Fibroblast of mammary gland (primary cell): ENCODE data around the gene SORCS2.

ENCODE experiments used
- DNase-seq: peaks from one replicate; pipeline ENCODE4 v3.0.0-alpha.2; 2010; ENCODE audit warnings: low read depth
- H3K4me3 ChIP-seq: 2 replicates; pipeline ENCODE4 v1.5.1; 2011; ENCODE audit warnings: low read depth, mild to moderate bottlenecking, low read length, moderate library complexity; ENCODE audit not compliant: control insufficient read depth
- CTCF ChIP-seq: conservative IDR thresholded peaks from 2 replicates; pipeline ENCODE4 v1.5.1; 2011; ENCODE audit warnings: low read depth, low read length, inconsistent platforms; ENCODE audit not compliant: control insufficient read depth, insufficient read depth

The SORCS2 gene

DNA sequence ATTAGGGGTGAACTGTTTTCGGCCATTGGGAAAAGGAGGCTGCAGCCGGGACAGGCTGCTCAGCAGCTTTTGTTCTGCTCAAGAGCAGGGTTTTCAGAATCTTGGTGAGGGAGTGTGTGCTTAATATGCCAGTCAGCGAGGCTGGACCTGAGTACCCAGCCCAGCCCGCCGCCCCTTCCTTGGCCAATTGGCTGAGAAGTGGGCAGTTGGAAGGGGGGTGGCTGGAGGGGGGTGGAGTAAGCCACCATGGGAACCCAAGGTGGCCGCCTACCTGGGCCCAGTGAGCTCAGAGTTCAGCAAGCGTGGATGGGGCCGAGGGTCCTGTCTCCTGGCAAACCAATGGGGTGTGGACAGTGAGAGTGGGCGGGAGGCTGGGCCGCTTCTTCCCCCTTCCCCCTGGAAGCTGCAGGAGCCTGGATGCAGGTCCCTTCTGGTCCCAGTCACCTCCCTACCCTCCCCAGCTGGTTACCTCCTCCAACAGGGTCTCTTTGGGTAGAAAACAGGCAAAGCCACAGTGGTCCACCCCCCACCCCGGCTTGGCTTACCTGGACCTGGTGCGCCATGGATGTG is 52.5 kb downstream of the SORCS2 start:
- TF ChIP-seq CTCF: no peak
- DNase-seq: no peak
- no peak overlapping the region for H3K4me3 ChIP-seq

DNA sequence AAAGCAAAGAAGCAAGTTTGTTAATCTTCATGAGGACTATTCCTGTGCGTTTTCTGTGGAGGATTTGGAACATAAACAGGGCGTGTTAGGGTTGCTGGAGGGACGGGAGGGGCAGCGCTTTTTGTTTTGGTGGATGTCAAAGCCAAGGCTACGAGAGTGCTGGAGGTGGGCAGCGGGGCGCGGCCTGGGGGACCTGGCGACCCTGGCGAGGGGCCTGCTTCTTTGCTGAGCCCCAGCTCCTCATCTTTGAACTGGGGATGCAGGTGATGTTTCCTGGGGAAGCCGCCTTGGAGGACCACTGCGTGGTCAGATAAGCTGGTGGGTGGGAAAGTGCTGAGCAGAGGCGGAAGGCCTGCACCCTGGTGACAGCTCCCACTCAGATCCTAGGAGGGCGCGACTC is 55.2 kb downstream of the SORCS2 start:
- TF ChIP-seq CTCF: no peak
- no peak overlapping the region for H3K4me3 ChIP-seq
- no peak for DNase-seq

DNA sequence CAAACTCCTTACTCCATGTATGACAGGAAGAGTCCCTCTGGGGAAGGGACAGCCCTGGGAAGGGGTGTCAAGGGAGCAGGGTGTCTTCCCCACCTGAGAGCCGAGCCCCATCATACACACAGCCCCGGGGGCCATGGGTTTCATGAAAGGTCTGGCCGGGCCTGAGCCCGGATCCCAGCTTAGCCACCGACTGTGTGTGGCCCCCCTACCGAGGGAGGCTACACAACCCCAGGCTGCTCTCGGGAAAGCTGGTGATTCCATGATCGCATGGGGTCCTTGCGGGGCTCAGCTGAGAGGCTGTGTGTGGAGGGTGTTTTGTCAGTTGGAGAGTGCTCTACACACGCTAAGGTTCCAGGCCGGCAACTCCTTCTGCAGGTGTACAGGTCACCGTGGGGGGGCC is 55.6 kb downstream of the SORCS2 start:
- H3K4me3 ChIP-seq: no peak overlapping the region
- TF ChIP-seq CTCF: no peak
- no peak for DNase-seq

DNA sequence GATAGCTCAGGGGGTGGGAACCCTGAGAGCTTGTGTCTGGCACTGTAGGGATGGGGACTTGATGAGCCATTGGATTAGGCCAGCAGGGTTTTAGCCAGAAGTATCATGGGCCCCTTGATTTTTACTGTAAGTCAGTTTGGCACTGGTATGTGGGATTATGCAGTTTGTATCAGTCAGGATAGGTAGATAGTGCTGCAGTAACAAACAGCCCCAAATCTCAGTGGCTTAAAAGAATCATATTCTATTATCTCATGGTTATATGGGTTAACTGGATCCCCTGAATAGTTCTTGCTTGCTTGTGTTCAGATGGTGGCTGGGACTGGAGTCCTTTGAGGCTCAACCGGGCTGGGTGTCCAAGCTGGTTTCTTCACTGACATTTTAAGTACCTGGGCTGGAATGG is 56.5 kb downstream of the SORCS2 start:
- H3K4me3 ChIP-seq: no peak overlapping the region
- DNase-seq: no peak
- no peak for TF ChIP-seq CTCF

DNA sequence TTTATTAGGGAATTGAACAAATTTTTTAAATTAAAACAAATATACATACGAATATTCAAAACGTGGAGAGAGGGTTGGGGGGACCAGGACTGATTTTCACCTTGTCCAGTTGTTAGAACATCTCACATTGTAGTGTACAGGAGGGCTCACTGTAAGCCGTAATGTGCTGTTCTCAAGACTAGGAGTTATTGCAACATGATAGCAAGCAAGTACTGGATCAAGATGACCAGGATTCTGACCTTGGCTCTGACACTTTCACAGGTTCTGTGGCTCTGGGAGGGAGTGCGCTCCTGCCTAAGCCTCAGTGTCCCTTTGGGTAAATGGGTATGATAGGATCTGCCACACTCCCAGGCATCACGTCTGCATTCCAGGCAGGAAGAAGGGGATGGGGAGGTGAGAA is 59.0 kb downstream of the SORCS2 start:
- no peak for TF ChIP-seq CTCF
- peak; percentile 23 for DNase-seq
- H3K4me3 ChIP-seq: no peak overlapping the region

- no peak for TF ChIP-seq CTCF
- DNase-seq: no peak
- no peak overlapping the region for H3K4me3 ChIP-seq
Observed at GRCh38 chr4:7252051-7252450, 59.7 kb downstream of the SORCS2 start.
